ENCODE results near the gene ASPSCR1. TPM values are rescaled to one million over a fixed set of nuclear protein-coding genes. Genes with fewer than 3 reads are reported as not detected.

ASPSCR1 gene
- total and polyA plus RNA-seq, 10 donors: 20.2 to 58.8 (median 33.5) TPM

DNA sequence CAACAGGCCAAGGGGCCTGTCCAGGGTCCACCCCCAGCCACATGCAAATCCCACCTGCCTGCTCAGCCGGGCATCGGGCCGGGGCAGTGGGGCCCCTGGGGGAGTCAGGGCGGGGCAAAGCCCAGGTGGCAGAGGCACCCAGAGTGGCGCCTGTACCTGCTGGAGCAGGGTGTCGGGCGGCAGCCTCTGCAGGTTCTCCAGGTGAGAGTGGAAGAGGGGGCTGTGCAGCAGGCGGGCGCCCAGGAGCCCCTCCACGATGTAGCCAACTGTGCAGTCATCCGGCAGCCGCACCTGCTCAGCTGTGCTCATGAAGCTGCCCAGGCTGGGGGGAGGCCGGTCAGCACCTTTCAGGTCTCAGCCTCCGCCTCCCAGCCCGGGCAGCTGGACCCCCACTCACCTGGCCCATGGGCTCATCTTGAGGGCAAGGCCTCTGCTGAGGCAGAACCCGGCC is 72.1 kb downstream of the ASPSCR1 start:
- Histone ChIP-seq H3K4me1 (peaks cover 20 to 49% (median 38%) of the 10 kb centered on the region in 6 donors), H3K9me3 (no peaks in the 10 kb centered on the region), H3K27me3 (replicated peaks in 1 of 7) (no peaks in the 10 kb centered on the region), H3K27ac (no peak overlapping the region), H3K36me3 (peaks cover 0 to 53% (median 20%) of the 10 kb centered on the region in 6 donors), H3K4me3 (no peak overlapping the region)
- WGBS, 5 donors: 92 to 98% (median 93%) methylated on average over 3 to 16 of the region's 16 CpGs
- intact Hi-C loops (cut with DNase I; ENCODE audit: low total_unique reads): loop anchor here (10.0 kb wide), 1 partner anchor 55 kb away; no protein-coding TSS in a partner anchor
- DNase-seq: peak; percentile 75
- TF ChIP-seq POLR2AphosphoS5 (IDR thresholded peaks at IDR 0.05): no peak
- TF ChIP-seq, protein P1, sequence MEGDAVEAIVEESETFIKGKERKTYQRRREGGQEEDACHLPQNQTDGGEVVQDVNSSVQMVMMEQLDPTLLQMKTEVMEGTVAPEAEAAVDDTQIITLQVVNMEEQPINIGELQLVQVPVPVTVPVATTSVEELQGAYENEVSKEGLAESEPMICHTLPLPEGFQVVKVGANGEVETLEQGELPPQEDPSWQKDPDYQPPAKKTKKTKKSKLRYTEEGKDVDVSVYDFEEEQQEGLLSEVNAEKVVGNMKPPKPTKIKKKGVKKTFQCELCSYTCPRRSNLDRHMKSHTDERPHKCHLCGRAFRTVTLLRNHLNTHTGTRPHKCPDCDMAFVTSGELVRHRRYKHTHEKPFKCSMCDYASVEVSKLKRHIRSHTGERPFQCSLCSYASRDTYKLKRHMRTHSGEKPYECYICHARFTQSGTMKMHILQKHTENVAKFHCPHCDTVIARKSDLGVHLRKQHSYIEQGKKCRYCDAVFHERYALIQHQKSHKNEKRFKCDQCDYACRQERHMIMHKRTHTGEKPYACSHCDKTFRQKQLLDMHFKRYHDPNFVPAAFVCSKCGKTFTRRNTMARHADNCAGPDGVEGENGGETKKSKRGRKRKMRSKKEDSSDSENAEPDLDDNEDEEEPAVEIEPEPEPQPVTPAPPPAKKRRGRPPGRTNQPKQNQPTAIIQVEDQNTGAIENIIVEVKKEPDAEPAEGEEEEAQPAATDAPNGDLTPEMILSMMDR (IDR thresholded peaks at IDR 0.05 in 8 of 11, conservative IDR thresholded peaks at IDR 0.05 in 3 of 11): no peak
- TF ChIP-seq POLR2A (IDR thresholded peaks at IDR 0.05): no peak

DNA sequence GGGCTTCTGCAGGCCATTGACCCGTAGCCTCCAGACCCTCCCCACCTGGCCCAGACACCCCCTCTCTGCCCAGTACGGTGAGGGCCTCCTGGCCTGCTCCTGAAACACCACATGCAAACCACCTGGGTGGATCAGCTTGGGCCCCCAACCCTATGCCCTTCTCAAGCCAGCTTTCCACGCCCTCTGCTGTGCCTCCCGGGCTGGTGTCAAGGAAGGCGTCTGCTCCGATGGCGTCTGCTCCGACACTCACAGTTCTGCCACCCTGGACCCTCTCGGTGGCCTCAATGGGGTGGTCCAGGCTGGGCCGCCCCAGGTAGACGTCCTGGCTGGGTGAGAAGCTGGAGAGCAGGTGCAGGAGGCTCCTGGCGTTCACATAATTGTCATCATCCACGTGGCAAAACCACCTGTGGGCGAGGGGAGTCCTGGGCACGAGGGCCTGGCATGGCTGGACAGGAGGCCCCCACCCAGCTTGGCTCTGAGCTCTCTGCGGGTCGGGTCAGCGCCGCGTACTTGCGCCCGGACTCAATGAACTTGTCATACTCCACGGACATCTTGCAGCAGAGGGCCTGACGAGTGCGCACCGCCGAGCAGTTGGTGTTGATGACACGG is 72.8 kb downstream of the ASPSCR1 start:
- WGBS, 5 donors: 91 to 93% (median 93%) methylated on average over 18 to 28 of the region's 28 CpGs
- Histone ChIP-seq H3K4me1 (peaks cover 20 to 57% (median 42%) of the 10 kb centered on the region in 6 donors), H3K36me3 (peaks cover 0 to 60% (median 27%) of the 10 kb centered on the region in 6 donors), H3K27ac (no peak overlapping the region), H3K9me3 (no peaks in the 10 kb centered on the region), H3K27me3 (replicated peaks in 1 of 7) (no peaks in the 10 kb centered on the region), H3K4me3 (peak overlapping the region in 6 of 8 donors; percentile 64 to 94 (median 82))
- TF ChIP-seq, protein P1 (IDR thresholded peaks at IDR 0.05 in 8 of 11, conservative IDR thresholded peaks at IDR 0.05 in 3 of 11): no peak
- no peak for TF ChIP-seq POLR2AphosphoS5 (IDR thresholded peaks at IDR 0.05)
- no peak for TF ChIP-seq POLR2A (IDR thresholded peaks at IDR 0.05)
- peak; percentile 70 for DNase-seq
- intact Hi-C loops (cut with DNase I; ENCODE audit: low total_unique reads): no loop called here

DNA sequence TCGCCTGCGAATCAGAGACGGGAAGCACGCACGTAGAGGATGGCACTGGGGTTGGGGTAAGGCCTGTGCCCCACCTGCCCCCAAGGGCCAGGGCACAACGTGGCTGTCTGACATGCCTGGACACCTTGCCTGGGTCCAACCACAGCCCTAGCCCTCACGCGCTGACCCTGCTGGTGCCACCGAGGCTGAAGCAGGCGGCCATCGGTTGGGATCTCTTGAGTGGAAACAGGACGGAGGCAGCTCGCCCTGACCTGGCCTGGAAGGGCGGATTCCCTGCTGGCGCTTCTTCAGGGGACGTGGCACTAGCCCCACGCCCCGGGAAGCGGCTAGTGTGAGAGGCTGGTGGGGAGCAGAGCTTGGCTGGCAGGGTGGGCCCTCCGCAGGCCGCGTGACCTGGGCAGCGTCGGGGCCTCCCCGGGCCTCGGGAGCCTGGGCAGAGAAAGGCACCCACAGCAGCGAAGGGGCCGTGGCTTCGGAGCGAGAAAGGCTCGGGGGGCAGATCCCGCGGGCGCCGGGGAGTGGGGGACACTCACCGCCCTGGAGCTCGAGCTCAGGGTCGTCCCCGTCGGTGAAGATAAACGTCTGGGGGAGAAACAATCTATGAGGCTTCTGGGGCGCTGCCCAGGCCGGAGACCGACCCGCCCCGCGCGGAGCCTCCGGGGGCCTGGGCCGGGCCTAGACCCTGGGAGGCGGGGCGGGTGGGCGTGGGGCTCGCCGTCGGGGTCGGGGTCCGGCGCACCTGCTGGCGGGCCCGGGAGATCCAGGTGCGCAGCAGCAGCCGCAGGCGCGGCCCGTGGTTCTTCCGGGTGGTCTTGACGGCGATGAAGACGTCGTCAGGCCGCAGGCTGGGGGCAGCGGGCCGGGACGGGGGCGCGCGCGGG is 73.6 kb downstream of the ASPSCR1 start:
- H3K27me3 ChIP-seq (replicated peaks in 1 of 7): no peaks in the 10 kb centered on the region
- WGBS, 5 donors: 13 to 28% (median 20%) methylated on average over 22 to 79 of the region's 79 CpGs
- TF ChIP-seq POLR2AphosphoS5 (IDR thresholded peaks at IDR 0.05): peak in 1 of 3 donors; percentile 24
- no peak for TF ChIP-seq POLR2A (IDR thresholded peaks at IDR 0.05)
- no peaks in the 10 kb centered on the region for H3K9me3 ChIP-seq
- peak; percentile 83 for DNase-seq
- intact Hi-C loops (cut with DNase I; ENCODE audit: low total_unique reads): no loop called here
- peak overlapping the region in 7 of 8 donors; percentile 46 to 86 (median 58) for H3K27ac ChIP-seq
- H3K36me3 ChIP-seq: peaks cover 0 to 68% (median 34%) of the 10 kb centered on the region in 6 donors
- peaks cover 20 to 63% (median 42%) of the 10 kb centered on the region in 6 donors for H3K4me1 ChIP-seq
- H3K4me3 ChIP-seq: peak overlapping the region; percentile 64 to 94 (median 78)

DNA sequence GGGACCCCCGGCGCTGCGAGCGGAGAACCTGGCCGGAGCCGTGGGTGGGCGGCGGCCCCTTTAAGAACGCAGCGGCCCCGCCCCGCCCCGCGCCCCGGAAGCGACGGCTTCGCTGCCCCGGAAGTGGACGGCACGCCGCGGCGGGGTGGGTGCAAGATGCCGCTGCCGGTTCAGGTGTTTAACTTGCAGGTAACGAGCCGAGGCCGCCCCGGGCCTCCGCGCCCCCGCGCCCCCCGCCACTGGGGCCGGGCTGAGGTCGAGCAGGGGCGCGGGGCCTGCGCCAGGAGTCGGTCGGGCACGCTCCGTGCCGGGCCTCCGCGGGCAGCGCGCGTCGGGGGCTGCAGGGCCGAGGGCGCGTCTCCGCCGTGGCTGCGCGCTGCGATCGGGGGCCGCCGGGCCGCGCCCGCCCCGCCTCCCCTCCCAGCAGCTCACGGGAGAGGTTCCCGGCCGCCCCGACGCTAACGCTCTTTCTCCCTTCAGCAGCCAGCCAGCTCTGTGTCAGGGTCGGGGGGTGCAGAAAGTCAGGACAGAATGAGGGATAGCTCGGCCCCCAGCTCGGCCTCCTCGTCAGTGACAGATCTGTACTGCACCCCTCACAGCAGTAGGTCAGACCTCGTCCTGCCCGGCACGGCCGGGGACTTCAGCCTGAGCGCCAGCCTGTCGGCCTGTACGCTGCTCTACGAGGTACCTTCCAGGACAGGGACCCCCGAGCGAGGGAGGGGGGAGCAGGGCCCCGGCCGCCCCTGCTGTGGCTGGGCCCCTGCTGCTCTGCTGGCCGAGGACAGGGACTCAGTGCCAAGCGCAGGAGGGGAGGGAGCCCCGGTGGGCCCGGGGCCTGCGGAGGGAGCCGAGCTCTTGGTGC is 74.6 kb downstream of the ASPSCR1 start, which contains the start of the genes GPS1 and RFNG:
Gene GPS1 (plus strand): TSS at position 123 of the 862 bp plus-strand sequence. CDS start 34 bp downstream, at position 157.
Gene RFNG (minus strand): TSS at position 36 of the 862 bp plus-strand sequence. CDS start 45 bp downstream, outside the sequence.
- peak; percentile 96 for DNase-seq
- Histone ChIP-seq H3K27ac (peak within 1 kb of the TSS in 7 of 8 donors; percentile 46 to 86 (median 70)), H3K27me3 (replicated peaks in 1 of 7) (no peaks in the 10 kb centered on the region), H3K36me3 (peaks cover 0 to 70% (median 43%) of the 10 kb centered on the region in 6 donors), H3K4me3 (peak within 1 kb of the TSS; percentile 69 to 94 (median 78)), H3K9me3 (no peaks in the 10 kb centered on the region), H3K4me1 (peaks cover 20 to 73% (median 42%) of the 10 kb centered on the region in 6 donors)
- TF ChIP-seq POLR2A (IDR thresholded peaks at IDR 0.05) (no peak), POLR2AphosphoS5 (IDR thresholded peaks at IDR 0.05) (peak; percentile 82 to 87 (median 84))
- TF ChIP-seq, protein P1 (IDR thresholded peaks at IDR 0.05 in 8 of 11, conservative IDR thresholded peaks at IDR 0.05 in 3 of 11): no peak
- WGBS, 5 donors: 0 to 1% (median 1%) methylated on average over 17 to 94 of the region's 94 CpGs
- intact Hi-C loops (cut with DNase I; ENCODE audit: low total_unique reads): no loop called here

Data from spleen (tissue), 11 donors.